Adrenal gland (tissue), 12 donors: Measurements from ENCODE around the gene SPPL2C. TPM values are rescaled to one million over a fixed set of nuclear protein-coding genes. Genes with fewer than 3 reads are reported as not detected.

Experiments
- DNase-seq, 7 donors: peaks; one replicate each; pipeline ENCODE4 v3.0.0-alpha.2; 2019 to 2020
- H3K27ac ChIP-seq, 5 donors: fragments of 200-600 bp; sonication (generic) in 4 of 5; 1 replicate in 3 of 5; 2 replicates in 2 of 5; pipeline versions ENCODE4 v1.5.1 to v1.8.0; 2016 to 2020; ENCODE audit warnings: mild to moderate bottlenecking in 1 of 5
- H3K27me3 ChIP-seq: fragments of 200-600 bp; 2 replicates; pipeline ENCODE4 v1.8.0; 2021
- H3K36me3 ChIP-seq, 2 donors: fragments of 200-600 bp; replicated peaks in 1 of 2; 1 replicate in 1 of 2; 2 replicates in 1 of 2; pipeline versions ENCODE4 v1.5.1 to v1.8.0; 2018 to 2022
- H3K4me1 ChIP-seq, 2 donors: fragments of 200-600 bp; replicated peaks in 1 of 2; 1 replicate in 1 of 2; 2 replicates in 1 of 2; pipeline versions ENCODE4 v1.5.1 to v1.8.0; 2018 to 2021
- H3K4me3 ChIP-seq, 4 donors: fragments of 200-600 bp; sonication (generic) in 3 of 4; one replicate each; pipeline ENCODE4 v1.5.1; 2016 to 2018
- H3K9me3 ChIP-seq, 3 donors: fragments of 200-600 bp; sonication (generic) in 1 of 3; replicated peaks in 1 of 3; 1 replicate in 2 of 3; 2 replicates in 1 of 3; pipeline versions ENCODE4 v1.5.1 to v1.8.0; 2016 to 2021
- POLR2A ChIP-seq, 2 donors: fragments of 450-650 bp; IDR thresholded peaks; one replicate each; pipeline ENCODE4 v1.6.1; 2017; ENCODE audit warnings: antibody characterized with exemption in 2 of 2, mild to moderate bottlenecking in 2 of 2, moderate library complexity in 1 of 2
- WGBS, 4 donors: extraction: QIAGEN DNeasy Blood & Tissue Kit in 2 of 4; methylation state at CpG; one replicate each; pipeline versions ENCODE4 v1.1.5 to v1.1.7; 2013 to 2017; 5-methylcytosine and 5-hydroxymethylcytosine counted together
- intact Hi-C, 2 donors: fragments of 100-400 bp; cut with DNase I; formaldehyde crosslinking; loops; one replicate each; pipeline versions ENCODE4 v1.14.1 to v1.15.0; 2022 to 2023
- polyA plus RNA-seq, 3 donors: library from polyadenylated mRNA; stranded (reverse); fragments of 200-250 nt in 2 of 3; fragments of 350-450 nt in 1 of 3; fragmentation: Illumina TruSeq in 1 of 3; extraction: RNeasy Lipid Tissue Mini Kit (QIAGEN cat#74804) in 1 of 3; gene quantifications; one replicate each; pipeline ENCODE4 v1.2.3, GENCODE V29; 2013 to 2014
- total RNA-seq, 9 donors: library from RNA; depleted of rRNA in 4 of 9; stranded (reverse); fragments of >200 nt in 4 of 9; fragments of 120-200 nt in 1 of 9; fragmentation: NEBNext Ultra II Directional in 1 of 9; extraction: Animal tissue kit (Norgen Biotek cat#: 25700) in 1 of 9; gene quantifications; one replicate each; pipeline versions ENCODE4 v1.1.0 to v1.2.4, GENCODE V29; 2013 to 2023
- TF ChIP-seq, protein P1 (sequence below), 6 experiments: fragments of 450-650 bp in 4 of 6; fragments of 200-600 bp in 2 of 6; sonication (generic) in 1 of 6; IDR thresholded peaks; 1 replicate in 5 of 6; 2 replicates in 1 of 6; pipeline versions ENCODE4 v1.5.1 to v1.8.0; 2016 to 2021; ENCODE audit warnings: antibody characterized with exemption in 6 of 6, mild to moderate bottlenecking in 2 of 6, moderate library complexity in 1 of 6
- donor health status: healthy with polysubstance abuse.
- donor health status: Bipolar disorder and iron deficiency.
- donor health status: DM: yes; HTN: yes; CAD: no.
- donor health status: DM: no; HTN: no; CAD: no.
- donor health status: DM: no; HTN: no; CAD: no.
- donor health status: DM: yes; HTN: yes; CAD: no.

SPPL2C gene
- total and polyA plus RNA-seq, 12 donors = not detected

DNA sequence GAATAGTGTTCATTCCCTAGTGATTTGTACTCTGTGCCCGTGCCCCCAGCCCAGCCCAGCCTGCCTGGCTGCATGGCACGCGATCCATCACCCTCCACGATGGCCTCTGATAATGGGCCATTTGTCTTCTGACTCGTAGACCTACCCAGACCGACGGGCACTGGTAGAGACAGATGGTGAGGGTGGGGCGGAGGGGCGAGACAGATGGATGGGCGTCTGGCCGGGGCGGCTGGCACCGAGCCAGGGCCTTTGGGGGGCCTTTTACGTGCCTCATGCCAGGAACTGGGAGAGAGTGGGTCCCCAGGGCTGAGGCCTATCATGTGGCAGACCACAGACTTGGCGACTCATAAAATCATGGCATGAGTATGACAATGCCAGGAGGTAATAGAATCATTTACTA, 35.2 kb upstream of the SPPL2C start:
- Histone ChIP-seq H3K27me3 (peaks cover 6% of the 10 kb centered on the region), H3K27ac (no peak overlapping the region), H3K4me3 (no peak overlapping the region), H3K9me3 (no peaks in the 10 kb centered on the region), H3K4me1 (no peaks in the 10 kb centered on the region), H3K36me3 (no peaks in the 10 kb centered on the region)
- no peak for DNase-seq
- TF ChIP-seq POLR2A (IDR thresholded peaks at IDR 0.05) = no peak
- TF ChIP-seq, protein P1, sequence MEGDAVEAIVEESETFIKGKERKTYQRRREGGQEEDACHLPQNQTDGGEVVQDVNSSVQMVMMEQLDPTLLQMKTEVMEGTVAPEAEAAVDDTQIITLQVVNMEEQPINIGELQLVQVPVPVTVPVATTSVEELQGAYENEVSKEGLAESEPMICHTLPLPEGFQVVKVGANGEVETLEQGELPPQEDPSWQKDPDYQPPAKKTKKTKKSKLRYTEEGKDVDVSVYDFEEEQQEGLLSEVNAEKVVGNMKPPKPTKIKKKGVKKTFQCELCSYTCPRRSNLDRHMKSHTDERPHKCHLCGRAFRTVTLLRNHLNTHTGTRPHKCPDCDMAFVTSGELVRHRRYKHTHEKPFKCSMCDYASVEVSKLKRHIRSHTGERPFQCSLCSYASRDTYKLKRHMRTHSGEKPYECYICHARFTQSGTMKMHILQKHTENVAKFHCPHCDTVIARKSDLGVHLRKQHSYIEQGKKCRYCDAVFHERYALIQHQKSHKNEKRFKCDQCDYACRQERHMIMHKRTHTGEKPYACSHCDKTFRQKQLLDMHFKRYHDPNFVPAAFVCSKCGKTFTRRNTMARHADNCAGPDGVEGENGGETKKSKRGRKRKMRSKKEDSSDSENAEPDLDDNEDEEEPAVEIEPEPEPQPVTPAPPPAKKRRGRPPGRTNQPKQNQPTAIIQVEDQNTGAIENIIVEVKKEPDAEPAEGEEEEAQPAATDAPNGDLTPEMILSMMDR (IDR thresholded peaks at IDR 0.05) = no peak
- intact Hi-C loops = no loop called here
- WGBS, 4 donors = 50 to 59% (median 55%) methylated on average over 15 of the region's 15 CpGs

DNA sequence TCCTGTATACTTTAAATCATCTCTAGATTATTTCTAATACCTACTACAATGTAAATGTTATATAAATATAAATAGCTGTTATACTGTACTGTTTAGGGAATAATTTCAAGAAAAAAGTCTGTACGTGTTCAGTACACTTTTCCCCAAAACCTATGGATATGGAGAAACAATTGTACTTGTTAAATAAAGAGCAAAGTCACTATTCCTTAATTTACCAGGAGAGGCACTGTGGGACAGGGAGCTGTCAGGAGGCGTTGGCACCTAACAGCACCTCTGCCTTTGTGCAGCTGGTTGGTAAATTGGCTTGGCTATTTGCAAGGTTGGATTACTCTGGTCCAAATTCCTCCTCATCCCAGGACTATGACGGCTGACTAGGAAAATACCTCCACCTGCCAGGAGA, 32.6 kb upstream of the SPPL2C start:
- Histone ChIP-seq H3K9me3 (no peaks in the 10 kb centered on the region), H3K4me3 (no peak overlapping the region), H3K36me3 (no peaks in the 10 kb centered on the region), H3K4me1 (no peaks in the 10 kb centered on the region), H3K27ac (no peak overlapping the region), H3K27me3 (peaks cover 6% of the 10 kb centered on the region)
- intact Hi-C loops = no loop called here
- no peak for DNase-seq
- TF ChIP-seq POLR2A (IDR thresholded peaks at IDR 0.05) = no peak
- TF ChIP-seq, protein P1 (IDR thresholded peaks at IDR 0.05) = no peak
- WGBS, 4 donors = 69 to 88% (median 73%) methylated on average over 3 of the region's 3 CpGs

DNA sequence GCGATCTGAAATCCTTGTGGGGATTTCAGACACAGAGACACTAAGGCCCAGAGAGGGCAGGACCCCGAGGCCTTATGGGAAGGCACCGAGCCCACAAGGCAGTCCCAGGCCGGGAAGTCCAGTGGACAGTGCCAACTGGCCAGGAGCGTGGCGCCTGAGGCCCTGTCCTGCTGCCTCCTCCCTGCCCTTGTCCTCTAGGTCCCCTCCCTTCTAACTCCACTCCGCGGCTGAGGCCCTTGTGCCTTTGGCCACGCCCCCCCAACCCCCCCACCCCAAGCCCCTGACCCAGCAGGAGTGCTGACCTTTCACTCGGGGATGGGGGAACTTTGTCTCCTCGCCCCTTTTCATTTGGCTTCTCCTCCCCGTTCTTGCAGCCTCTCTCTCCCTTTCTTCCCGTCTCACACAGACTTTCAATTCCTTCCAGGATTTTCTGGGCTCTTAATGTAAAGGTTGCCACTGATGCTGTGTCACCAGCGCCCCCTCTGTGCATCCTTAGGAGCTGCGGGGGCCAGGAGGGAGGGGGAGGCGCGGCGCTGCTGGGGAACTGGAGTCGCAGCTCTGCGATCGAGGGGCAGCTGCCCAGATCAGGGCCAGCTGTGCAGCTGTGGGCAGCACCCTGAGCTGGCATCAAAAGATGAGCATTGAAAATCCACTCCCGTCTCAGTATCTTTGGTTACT, 31.5 kb upstream of the SPPL2C start:
- no peaks in the 10 kb centered on the region for H3K27me3 ChIP-seq
- H3K27ac ChIP-seq = no peak overlapping the region
- H3K36me3 ChIP-seq = no peaks in the 10 kb centered on the region
- TF ChIP-seq POLR2A (IDR thresholded peaks at IDR 0.05) = no peak
- TF ChIP-seq, protein P1 (IDR thresholded peaks at IDR 0.05) = no peak
- no peaks in the 10 kb centered on the region for H3K9me3 ChIP-seq
- intact Hi-C loops = no loop called here
- no peaks in the 10 kb centered on the region for H3K4me1 ChIP-seq
- 36 to 41% (median 40%) methylated on average over 15 to 22 of the region's 22 CpGs for WGBS, 4 donors
- H3K4me3 ChIP-seq = no peak overlapping the region
- no peak for DNase-seq

DNA sequence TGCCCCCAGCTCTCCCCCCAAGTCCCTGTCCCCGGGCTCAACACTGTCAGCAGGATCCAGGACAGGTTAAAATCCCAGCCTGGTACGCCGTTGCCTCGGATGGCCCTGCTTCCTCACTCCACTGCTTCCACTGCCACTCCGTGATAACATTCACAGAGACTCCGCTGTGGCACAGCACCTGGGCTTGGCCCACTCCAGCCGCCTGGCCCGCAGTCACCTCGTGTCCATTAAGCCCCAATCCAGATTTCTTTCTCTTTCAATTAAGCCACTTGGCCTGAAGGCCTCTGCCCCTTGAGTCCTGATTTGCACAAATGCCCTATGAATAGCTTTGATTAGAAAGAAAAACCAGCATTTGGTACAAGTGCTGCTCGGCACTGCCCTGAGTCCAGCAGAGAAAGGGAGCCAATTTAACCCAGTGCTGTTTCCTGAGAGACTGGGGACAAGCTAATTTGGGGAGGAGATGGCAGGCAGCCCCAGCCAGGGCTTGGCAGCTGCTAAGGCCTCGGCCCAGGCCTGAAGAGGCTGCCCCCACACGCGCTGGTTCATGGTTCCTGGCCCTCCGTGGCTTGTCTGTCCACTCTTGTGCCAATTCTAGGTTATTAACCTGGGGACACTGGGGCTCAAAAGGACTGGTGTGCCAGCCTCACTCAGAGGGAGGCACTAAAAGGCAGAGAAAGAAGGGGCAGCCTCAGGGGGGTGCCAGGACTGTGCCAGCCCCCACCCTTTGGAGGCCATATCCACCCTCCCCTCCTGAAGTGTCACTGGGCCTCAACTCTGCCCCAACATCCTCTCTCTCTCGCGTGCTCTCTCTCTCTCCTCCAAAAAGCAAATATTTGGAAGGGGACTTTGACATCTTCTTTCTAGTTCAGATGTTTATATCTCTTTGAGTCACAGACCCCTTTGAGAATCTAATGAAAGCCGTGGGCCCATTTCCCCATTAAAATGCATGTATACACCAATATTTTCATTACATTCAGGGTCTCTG, 29.8 kb upstream of the SPPL2C start:
- Histone ChIP-seq H3K9me3 (no peaks in the 10 kb centered on the region), H3K27ac (no peak overlapping the region), H3K4me1 (no peaks in the 10 kb centered on the region), H3K36me3 (no peaks in the 10 kb centered on the region), H3K4me3 (no peak overlapping the region), H3K27me3 (no peaks in the 10 kb centered on the region)
- intact Hi-C loops = no loop called here
- WGBS, 4 donors = 85 to 92% (median 88%) methylated on average over 16 to 17 of the region's 17 CpGs
- DNase-seq = no peak
- no peak for TF ChIP-seq POLR2A (IDR thresholded peaks at IDR 0.05)
- TF ChIP-seq, protein P1 (IDR thresholded peaks at IDR 0.05) = no peak
